T-helper 1 cell treated with Interleukin-12 subunit alpha and Interleukin-12 subunit beta and Interleukin-4 antibody, amounts not matched to agents 30 ng/mL and 1 ng/mL, for 36 hours (primary cell): ENCODE measurements around the gene STK32B. TPM values are rescaled to one million over a fixed set of nuclear protein-coding genes. Genes with fewer than 3 reads are reported as not detected.

ENCODE experiments used
- intact Hi-C: fragments of 100-400 bp; cut with micrococcal nuclease; formaldehyde crosslinking; loops from one replicate; pipeline ENCODE4 v1.15.1; 2024
- total RNA-seq: library from RNA; stranded (reverse); gene quantifications from 2 replicates; pipeline ENCODE4 v1.2.3, GENCODE V29; 2022

STK32B gene
- total RNA-seq, 1 donor from 2014 or later: not detected

DNA sequence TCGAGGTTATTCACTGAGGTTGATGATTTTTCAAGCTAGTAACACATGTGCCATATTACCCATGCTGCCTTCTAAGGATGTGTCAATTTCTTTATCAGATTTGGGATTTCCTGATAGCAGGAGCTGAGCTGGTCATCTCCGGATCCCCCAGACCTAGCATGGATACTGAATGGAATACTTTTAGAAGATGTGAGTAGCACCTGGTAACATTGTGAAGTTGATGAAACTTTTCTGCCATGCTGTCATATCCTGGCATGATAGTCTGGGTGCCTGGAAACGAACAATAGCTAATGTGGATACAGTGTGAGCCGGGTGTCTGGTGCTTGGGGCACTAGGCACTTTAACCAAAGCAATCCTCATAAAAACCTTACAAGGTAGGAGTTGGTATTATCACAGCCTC lies 21.1 kb upstream of the STK32B start:
- intact Hi-C loops: no loop called here

DNA sequence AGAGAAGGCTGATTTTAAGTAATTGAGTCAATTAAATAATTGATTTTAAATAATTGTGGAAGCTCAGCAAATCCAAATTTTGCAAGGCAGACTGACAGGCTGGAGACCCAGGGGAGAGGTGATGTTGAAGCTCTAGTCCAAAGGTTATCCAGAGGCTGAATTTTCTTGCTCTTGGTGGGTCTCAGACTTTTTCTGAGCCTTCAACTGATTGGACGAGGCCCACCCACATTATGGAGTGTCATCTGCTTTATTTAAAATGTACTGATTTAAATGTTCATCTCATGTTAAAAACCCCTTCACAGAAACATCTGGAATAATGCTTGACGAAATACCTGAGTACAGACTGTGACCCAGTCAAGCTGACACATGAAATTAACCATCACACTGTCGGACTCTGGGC lies 20.4 kb upstream of the STK32B start:
- intact Hi-C loops: no loop called here

DNA sequence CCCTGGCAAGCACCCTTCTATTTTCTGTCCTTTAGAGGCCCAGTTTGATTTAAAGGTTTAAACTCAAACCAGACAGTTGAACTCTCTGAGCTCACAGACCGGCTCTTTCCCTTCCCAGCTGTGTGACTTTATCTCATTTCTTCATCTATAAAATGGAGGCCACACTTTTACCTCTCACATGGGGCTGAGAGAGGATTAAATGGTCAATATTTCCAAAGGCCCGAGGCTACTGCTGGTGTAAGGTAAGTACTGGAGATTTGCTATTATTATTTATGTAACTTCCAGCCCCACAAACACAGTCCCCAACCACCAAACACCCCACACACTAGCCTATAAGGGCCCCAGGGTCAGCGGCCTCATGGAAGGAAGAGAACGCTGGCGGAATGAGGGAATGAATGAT lies 18.5 kb upstream of the STK32B start:
- intact Hi-C loops: no loop called here

DNA sequence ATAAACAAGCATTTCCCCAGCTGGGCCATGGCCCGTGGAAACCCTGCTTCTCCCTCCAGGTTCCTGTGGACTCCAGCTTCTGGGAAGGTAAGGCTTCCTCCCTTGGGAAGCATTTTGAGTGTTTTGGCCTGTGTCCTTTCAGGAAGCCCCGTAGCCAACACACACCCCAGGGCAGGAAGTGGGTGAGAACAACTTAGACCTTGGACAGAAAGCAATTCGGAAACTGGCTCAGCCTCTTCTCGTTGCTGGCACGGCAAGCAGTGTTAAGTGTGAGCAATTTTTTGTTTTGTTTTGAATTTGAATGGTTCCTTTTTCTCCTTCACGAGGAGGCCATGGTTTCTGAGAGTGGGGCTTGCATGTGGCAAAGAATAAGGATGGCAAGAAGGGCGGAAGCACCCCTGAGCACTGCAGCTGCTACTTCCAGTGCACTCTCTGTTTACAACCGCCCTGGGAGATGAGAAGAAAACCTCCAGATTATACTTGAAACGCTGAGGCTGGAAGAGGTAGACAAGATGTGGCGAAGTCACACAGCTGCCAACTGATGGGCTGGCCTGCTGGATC lies 17.9 kb upstream of the STK32B start:
- intact Hi-C loops: no loop called here

DNA sequence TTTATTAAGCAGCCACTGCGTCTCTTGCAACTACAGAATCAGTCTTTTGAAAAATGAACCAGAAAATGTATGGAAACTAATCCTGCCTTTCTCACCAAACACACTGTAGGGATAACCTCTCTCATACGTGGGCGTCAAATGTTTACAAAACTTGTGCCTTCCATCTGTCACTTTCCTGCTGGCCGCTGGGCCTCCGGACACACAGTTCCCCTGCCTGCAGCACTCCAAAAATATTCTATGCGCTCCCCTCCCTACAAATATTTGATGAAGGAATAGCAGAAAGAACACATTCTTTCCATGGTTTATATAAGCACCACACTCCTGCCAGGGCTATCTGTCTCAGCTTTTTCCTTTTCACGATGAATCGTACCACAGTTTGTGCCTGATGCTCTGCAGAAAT lies 17.1 kb upstream of the STK32B start:
- intact Hi-C loops: no loop called here

DNA sequence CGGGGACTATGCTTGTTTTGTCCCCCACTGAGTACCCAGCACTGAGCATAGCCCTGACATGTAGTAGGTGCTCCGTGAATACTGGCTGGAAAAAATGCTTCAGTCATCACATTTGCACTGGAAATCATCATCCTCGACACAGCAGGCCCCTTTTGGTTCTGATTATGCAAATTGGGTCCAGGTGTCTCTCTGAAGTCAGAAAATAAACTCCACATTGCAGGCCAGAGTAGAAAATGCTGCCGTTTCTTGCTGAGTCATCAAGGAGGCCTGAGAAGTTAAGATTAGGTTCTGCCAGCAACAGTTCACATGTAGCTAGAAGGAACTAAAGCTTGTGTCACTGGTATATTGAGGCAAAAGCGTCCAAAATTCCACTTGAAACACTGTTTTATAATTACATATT lies 15.0 kb upstream of the STK32B start:
- intact Hi-C loops: no loop called here

DNA sequence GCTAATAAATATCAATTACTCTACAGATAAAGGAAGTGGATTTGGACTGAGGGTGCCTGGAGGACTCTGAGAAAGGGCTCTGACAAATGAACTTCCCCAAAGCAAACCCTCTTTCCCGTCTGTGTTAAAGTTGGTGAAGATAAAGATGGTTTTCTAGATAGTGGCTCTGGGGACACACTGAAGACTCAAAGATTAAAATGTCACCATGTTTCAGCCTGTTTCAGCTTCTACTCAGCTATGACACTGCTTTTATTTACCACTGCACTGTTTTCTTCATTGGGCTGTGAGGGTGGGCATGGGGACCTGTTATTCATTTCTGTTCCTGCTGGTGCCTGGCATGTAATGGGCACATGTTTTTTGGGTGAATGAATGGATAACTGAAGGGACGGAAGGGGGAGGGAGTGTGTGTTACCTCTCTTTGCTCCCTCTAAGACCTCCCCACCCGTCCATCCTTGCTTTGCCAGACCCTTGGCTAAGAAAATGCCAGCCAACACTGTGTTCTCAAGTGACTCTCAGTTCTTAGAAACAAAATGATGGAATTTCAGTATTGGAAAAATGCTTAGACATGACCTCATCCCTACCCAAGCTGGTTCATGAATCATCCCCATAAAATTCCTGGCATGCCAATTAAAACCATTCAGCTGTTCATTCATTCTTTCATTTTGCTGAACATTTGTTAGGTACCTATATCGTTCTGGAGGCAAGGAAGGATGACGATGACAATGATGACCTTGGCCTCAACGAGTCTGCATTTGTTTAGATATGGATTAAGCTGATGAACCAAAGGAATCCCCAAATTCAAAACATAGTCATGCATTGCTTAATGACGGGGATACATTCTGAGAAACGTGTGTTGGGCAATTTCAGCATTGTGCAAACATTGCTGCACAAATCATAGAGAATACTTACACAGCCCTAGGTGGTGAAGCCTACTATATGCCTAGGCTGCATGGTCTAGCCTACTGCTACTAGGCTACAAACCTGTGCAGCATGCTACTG lies 13.4 kb upstream of the STK32B start:
- intact Hi-C loops: no loop called here

DNA sequence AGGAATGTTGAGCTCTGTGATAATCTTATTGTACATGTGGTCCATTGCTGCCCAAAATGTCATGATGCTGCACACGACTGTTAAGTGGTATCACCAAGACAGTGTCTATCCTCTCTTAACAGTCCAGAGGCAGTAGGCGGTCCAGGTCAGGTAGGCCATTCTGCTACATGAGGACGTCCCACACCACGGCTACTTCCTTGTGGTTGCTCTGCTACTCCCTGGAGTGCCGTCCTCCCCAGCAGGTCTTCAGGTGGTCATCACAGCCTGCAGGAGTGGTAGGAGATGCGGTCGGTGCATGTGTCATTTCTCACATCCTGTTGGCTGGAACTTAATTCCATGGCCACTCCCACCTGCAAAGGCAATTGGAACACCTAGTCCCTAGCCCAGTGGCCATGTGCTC lies 11.5 kb upstream of the STK32B start:
- intact Hi-C loops: no loop called here

DNA sequence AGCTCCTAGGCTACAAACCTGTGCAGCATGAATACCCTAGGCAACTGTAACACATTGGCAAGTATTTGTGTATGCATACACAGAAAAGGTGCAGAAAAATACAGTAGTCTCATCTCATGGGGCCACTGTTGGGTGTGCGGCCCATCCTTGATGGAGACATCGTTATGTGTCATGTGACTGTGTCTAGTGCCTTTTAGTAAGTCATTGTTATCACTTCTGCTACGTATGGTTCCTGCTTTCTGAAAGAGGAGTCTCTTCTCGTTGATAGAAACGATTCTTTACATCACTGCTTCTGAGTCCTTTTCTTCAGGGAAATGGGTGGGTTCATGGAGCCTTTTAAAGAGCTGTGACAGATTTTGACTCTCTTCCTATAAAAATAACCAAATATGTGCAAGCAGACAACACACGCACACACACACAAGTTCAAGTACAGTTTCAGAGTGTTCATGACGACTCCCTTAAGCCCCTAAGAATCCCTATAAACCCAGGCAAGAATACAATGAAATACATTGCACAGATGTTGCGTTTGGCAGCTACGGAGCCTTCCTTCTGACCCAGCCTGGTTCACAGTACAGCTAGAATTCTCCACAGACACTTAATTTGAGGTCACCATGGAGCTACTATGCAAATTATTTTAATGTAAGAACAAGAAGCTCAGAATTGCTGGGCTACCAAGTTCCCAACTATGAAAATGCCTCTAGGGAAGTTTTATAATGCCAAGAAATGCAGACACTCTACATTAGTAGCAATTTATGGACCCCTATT lies 10.2 kb upstream of the STK32B start:
- intact Hi-C loops: no loop called here

DNA sequence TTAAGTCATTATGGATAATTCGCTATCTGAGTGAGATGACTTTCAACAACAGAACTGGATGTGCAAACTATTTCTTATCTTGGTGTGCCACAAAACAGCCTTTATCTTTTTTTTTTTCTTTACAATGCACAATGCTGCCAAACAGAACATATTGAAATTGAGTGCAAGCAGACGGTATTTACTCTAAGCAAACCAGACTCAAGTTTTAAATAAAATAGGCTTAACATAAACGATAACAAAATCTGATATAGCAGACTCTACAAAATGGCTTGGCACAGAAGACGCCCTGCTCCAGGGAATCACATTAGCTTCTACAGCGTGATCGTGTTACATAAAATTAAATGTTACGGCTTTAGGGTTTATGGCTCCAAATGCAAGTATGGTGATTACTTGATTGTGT lies 9.6 kb upstream of the STK32B start:
- intact Hi-C loops: no loop called here

DNA sequence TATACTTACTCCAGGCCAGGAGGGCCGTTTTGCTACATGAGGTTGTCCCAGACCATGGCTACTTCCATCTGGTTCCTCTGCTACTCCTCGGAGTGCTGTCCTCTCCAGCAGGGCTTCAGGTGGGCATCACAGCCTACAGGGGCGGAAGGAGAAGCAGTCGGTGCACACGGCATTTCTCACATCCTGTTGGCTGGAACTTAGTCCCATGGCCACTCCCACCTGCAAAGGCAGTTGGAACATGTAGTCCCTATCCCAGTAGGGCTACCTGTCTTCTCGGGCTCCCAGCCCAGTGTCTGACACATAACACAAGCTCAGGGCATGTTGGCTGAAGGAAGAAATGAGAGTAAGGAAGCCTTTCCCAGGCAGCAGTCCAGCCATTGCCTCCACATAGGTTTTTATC lies 7.7 kb upstream of the STK32B start:
- intact Hi-C loops: no loop called here

DNA sequence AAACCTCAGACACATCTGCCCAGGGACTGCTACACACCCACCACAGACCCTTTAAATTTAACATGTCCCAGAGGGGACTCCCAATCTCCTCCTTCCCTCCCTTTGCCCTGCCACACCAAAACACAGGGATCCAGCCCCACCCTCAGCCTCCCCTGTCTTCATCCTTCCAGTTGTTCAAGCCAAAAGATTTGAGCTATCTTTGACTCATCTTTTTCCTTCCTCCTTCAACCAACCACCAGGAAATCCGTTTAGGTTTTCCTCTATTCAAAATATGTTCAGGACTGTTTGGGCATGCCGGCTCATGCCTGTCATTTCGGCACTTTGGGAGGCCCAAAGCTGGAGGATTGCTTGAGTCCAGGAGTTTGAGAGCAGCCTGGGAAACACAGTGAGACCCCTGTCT lies 6.9 kb upstream of the STK32B start:
- intact Hi-C loops: no loop called here

DNA sequence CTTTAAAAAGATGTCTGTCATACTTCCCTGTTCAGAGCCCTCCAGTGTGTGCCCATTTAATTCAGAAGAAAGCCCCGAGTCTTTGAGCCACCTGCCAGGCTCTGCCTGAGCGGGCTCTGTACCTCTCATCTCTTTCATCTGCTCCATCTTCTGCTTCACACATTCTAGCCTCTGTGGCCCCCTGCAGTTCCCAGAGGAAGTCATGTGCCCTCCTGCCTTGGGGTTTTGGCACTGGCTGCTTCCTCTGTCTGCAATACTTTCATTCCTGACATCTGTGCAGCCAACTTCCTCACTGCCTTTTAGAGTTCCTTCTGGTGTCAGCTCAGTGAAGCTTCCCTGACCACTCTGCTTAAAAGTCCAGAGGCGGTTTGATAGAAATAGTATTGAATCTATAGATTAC lies 6.2 kb upstream of the STK32B start:
- intact Hi-C loops: no loop called here

DNA sequence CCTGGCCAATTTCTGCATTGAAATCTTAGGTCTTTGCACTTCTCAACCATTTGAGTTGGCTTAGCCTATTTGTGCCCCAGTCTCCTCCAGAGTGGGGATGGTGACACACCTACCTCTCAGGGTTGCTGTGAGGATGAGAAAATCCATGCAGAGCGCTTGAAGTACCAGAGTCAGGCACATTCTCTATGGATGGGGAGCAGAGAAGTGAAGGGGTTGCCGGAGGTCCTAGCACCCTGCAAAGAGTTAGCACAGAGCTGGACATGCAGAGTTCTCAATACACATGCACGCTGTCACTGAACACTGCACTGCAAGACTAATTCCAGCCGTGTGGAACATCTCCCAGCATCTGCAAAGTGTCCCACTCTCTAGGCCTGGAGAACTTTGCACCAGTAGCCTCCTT lies 2.6 kb upstream of the STK32B start:
- intact Hi-C loops: no loop called here

DNA sequence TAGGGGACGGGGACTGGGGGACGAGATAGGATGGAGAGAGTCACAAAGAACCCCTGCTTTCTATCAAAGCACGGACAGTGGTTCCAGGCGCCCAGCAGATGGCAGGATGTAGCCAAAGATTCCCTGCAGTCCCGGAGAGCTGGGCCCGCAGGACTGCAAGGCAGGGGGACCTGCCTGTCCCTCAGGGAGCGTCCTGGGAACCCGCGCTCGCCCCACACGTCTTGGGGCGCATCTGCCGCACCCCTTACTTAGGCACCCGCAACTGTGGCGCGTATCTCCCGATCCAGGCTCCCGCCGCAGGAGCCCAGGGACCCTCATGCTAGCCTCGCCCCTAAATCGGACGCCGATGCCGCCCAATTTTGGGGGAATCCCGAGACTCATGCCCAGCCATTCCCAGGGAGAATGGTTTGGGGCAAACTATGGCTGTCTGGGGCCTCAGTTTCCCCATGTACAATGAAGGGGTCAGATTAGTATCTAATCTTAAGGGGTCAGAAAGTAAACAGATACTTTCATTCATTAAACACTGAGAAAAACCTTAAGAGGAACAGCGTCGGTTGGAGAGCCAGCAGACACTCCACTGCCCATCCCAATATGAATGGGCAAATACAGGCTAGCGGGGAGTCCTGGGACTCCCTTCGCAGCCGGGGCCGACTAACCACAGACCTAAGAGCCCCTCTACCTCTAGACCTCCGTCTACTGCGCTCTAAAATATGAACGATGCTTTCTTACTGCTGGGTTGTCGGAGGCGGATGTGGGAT lies 581 bp upstream of the STK32B start:
- intact Hi-C loops: loop anchor here (1.0 to 10.0 kb wide), 2 partner anchors 186 to 763 kb away; no protein-coding TSS in a partner anchor

DNA sequence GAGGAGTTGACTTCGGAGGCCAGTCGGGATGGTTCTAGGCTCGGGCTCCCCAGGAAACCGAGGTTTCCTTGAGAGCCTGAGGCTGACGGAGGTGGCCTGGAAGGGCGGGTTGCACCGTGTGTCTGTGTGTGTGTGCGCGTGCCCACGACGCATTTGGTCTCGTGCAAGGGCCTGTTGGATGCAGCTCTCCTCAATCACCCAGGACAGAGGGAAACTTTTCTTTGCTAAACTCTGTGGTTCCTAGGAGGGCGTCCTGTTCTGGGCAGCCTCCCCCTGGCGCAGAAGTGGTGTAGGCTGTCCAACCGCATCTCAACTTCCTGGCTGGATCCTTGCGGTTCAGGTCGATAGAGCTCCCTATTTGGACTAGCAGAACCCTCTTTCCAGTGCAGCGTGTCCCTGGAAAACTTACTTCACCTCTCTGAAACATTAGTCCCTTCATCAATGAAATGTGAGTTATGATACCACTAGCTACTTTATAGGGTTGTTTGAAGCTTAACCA lies 973 bp downstream of the STK32B start:
- intact Hi-C loops: loop anchor here (10.0 kb wide), 1 partner anchor 187 kb away; no protein-coding TSS in a partner anchor

DNA sequence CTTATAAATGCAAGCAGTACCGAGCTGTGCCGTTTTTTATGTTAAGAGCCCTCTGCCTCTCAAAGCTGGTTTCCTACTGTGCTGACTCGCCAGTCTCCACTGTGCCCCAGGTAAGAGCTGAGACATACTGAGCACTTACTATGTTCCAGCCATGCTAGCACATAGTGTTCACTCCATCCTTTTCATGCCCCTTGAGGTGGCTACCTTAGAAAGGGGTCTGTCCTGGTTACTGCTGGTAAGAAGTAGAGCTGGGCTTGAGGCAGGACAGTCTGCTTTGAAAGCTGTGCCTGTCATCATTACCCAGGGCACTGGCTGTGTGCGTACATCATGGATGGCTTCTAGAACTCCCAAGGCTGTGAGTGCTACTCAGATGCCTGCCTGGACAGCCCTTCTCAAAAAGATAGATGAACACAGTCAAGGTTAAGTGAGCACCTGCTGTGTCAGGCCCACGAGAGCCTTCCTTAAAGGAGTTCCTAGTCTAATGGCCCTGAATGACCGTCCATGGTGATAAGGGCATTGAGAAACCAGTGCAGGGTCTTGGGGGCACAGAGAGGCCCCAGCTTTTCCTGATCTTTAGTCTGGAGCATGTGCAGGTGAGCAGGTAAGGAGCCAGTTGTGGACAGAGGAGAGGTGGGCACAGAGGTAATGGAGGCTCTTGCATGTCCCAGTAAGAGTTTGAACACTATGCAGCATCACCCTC lies 1.6 kb downstream of the STK32B start:
- intact Hi-C loops: loop anchor here (10.0 kb wide), 1 partner anchor 188 kb away; no protein-coding TSS in a partner anchor

DNA sequence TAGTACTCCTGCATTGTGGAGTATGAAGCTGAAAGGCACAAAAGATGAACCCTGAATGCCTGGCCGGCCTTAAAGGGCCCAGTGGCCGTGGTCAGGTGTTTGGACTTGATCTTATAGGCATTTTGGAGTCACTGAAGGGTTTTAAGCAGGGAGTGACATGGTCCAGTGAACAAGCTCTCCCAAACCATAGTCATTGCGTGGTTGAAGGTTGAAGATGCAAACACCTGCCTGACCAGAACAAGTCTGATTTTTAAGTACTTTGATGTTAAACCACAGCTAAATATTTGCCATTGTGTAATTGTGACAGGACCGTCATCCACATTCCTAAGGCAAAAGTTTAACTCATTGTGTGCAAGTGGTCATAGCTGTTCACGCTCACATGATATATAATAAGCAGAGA lies 3.3 kb downstream of the STK32B start:
- intact Hi-C loops: loop anchor here (10.0 kb wide), 1 partner anchor 190 kb away; no protein-coding TSS in a partner anchor

DNA sequence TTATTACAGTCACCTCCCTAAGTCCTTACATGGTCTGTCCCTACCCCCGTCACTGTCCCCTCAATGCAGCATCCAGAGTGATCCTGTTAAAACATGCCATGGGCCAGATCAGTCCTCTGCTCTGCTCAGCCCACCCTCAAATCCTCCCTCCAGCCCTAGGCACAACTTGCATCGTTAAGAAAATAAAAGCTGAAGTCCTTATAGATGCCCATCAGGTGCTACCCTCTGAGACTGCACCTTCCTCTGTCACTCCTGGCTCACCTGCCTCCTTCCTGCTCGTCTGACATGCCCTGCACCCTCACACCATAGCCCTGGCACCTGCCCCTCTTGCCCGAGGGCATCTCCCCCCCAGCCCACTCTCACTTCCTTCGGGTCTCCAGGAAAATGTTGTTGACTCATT lies 4.1 kb downstream of the STK32B start:
- intact Hi-C loops: loop anchor here (10.0 kb wide), 1 partner anchor 191 kb away; no protein-coding TSS in a partner anchor

DNA sequence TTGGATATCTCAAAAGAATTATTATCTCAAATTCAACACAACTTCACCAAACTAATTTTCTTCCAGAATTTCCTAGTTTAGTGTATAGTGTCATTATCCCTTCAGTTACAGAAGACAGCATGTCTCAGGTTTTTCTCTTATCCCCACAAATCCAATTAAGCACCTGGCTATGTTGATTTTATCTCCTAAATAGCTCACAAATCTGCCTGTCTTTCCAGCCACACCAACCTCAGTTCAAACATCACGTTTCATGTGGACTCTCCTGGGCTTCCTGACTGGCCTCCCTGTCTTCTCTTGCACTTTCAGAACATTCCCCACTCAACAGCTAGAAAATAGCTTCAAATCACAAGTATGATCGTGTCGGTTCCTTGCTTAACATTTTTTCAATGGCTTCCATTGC lies 14.8 kb downstream of the STK32B start:
- intact Hi-C loops: no loop called here
